H1 (cell line): ENCODE measurements around the gene ATAD5. TPM values are rescaled to one million over a fixed set of nuclear protein-coding genes. Genes with fewer than 3 reads are reported as not detected.

ENCODE experiments used
- CBX5 ChIP-seq: fragments of 300-800, 300-1000 bp; sonication (generic); IDR thresholded peaks from 2 replicates; pipeline ENCODE4 v1.7.1; 2016; ENCODE audit warnings: antibody characterized with exemption, low read length, low read depth
- GABPA ChIP-seq: IDR thresholded peaks from 2 replicates; pipeline ENCODE4 v1.6.1; 2011; ENCODE audit warnings: mild to moderate bottlenecking, low read length, moderate library complexity, borderline replicate concordance; ENCODE audit not compliant: insufficient read depth
- KDM1A ChIP-seq: fragments of 200-600, 300-600 bp; sonication (generic); IDR thresholded peaks from 2 replicates; pipeline ENCODE4 v1.7.1; 2016; ENCODE audit warnings: mild to moderate bottlenecking, low read length, borderline replicate concordance
- RXRA ChIP-seq: IDR thresholded peaks from 2 replicates; pipeline ENCODE4 v1.6.1; 2011; ENCODE audit warnings: low read depth, mild to moderate bottlenecking, low read length, moderate library complexity; ENCODE audit not compliant: insufficient read depth
- SIRT6 ChIP-seq: IDR thresholded peaks from one replicate; pipeline ENCODE4 v1.7.1; 2012; ENCODE audit warnings: low read length, inconsistent platforms
- TAF7 ChIP-seq: optimal IDR thresholded peaks from 2 replicates; pipeline ENCODE3; 2011; ENCODE audit warnings: low read depth, mild to moderate bottlenecking, inconsistent platforms, low read length, moderate library complexity, borderline replicate concordance
- TEAD4 ChIP-seq: IDR thresholded peaks from 2 replicates; pipeline ENCODE4 v1.6.1; 2012; ENCODE audit warnings: low read depth, low read length, inconsistent platforms, mixed read lengths
- polyA plus RNA-seq, 7 experiments: library from polyadenylated mRNA; depleted of rRNA in 3 of 7; stranded (reverse) in 5 of 7; unstranded in 2 of 7; fragments of >200 nt in 5 of 7; fragments of 200-250 nt in 2 of 7; gene quantifications; 1 replicate in 5 of 7; 2 replicates in 1 of 7; 4 replicates in 1 of 7; pipeline versions ENCODE4 v1.2.1 to v1.2.3, GENCODE V29; 2011 to 2013; ENCODE audit warnings: missing spikeins in 2 of 7, mixed read lengths in 2 of 7
- total RNA-seq: library from RNA; stranded (reverse); fragmentation: NEBNext Ultra II Directional; extraction: Animal tissue kit (Norgen Biotek cat#: 25700); gene quantifications from 2 replicates; pipeline ENCODE4 v1.2.1, GENCODE V29; 2021
- TF ChIP-seq, protein P1 (sequence below), 3 experiments: IDR thresholded peaks; 1 replicate in 2 of 3; 2 replicates in 1 of 3; pipeline versions ENCODE4 v1.5.1 to v1.6.1; 2011; ENCODE audit warnings: low read length in 3 of 3, mild to moderate bottlenecking in 3 of 3, inconsistent platforms in 2 of 3, low read depth in 1 of 3, moderate library complexity in 1 of 3; ENCODE audit not compliant: insufficient read depth in 1 of 3; ENCODE audit errors: control extremely low read depth in 1 of 3

The ATAD5 gene
- total and polyA plus RNA-seq, 2 of the 8 experiments (the other 6 are each of a cell fraction or from before 2014, with no cell fraction given), result 3.5 to 30.0 TPM

DNA sequence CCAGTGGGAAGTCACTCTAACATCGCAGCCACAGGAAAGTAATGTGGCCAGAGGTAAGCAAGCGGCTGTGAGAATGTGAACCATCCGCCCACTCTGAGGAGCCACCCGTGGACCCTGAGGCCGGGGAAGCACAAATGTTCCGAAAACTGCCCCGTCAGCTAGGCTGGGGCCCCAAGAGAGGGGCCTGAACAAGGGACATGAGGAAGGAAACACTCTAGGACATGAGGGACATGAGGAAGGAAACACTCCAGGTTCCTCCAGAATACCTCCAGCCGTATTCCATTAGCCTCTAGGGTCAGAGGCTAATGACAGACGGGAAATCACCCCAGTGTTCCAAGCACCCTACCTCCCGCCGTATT is 74.0 kb downstream of the ATAD5 start (continued):
- TF ChIP-seq, protein P1, sequence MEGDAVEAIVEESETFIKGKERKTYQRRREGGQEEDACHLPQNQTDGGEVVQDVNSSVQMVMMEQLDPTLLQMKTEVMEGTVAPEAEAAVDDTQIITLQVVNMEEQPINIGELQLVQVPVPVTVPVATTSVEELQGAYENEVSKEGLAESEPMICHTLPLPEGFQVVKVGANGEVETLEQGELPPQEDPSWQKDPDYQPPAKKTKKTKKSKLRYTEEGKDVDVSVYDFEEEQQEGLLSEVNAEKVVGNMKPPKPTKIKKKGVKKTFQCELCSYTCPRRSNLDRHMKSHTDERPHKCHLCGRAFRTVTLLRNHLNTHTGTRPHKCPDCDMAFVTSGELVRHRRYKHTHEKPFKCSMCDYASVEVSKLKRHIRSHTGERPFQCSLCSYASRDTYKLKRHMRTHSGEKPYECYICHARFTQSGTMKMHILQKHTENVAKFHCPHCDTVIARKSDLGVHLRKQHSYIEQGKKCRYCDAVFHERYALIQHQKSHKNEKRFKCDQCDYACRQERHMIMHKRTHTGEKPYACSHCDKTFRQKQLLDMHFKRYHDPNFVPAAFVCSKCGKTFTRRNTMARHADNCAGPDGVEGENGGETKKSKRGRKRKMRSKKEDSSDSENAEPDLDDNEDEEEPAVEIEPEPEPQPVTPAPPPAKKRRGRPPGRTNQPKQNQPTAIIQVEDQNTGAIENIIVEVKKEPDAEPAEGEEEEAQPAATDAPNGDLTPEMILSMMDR (IDR thresholded peaks at IDR 0.05; ENCODE audit: control extremely low read depth in 1 of 3, insufficient read depth in 1 of 3, low read depth in 1 of 3, low read length in 3 of 3), result no peak
- no peak for TF ChIP-seq TAF7
- no peak for TF ChIP-seq CBX5
- TF ChIP-seq TEAD4, result no peak
- no peak for TF ChIP-seq RXRA
- TF ChIP-seq KDM1A, result no peak
- TF ChIP-seq GABPA, result no peak
- no peak for TF ChIP-seq SIRT6
